SJSA1 (cell line): ENCODE data around the gene AHSA1. TPM values are rescaled to one million over a fixed set of nuclear protein-coding genes. Genes with fewer than 3 reads are reported as not detected.

Source experiments
- DNase-seq, 2 experiments: peaks; one replicate each; pipeline ENCODE4 v3.0.0-alpha.2; 2015 to 2020; ENCODE audit warnings: low spot score in 2 of 2, low read depth in 1 of 2
- H3K27ac ChIP-seq: fragments of 250-450 bp; sonication (Bioruptor Pico); 2 replicates; pipeline ENCODE4 v1.5.1; 2020; ENCODE audit warnings: mild to moderate bottlenecking, moderate library complexity
- H3K27me3 ChIP-seq: fragments of 250-450 bp; sonication (Bioruptor Pico); replicated peaks from 2 replicates; pipeline ENCODE4 v1.5.1; 2020; ENCODE audit warnings: mild to moderate bottlenecking, moderate library complexity
- H3K36me3 ChIP-seq: fragments of 250-450 bp; sonication (Bioruptor Pico); 2 replicates; pipeline ENCODE4 v1.5.1; 2020; ENCODE audit warnings: mild to moderate bottlenecking
- H3K4me1 ChIP-seq: fragments of 250-450 bp; sonication (Bioruptor Pico); replicated peaks from 2 replicates; pipeline ENCODE4 v1.6.1; 2021; ENCODE audit warnings: mild to moderate bottlenecking
- H3K4me3 ChIP-seq: fragments of 250-450 bp; sonication (Bioruptor Pico); 2 replicates; pipeline ENCODE4 v1.5.1; 2020; ENCODE audit warnings: mild to moderate bottlenecking
- H3K9me3 ChIP-seq: fragments of 250-450 bp; sonication (Bioruptor Pico); replicated peaks from 2 replicates; pipeline ENCODE4 v1.5.1; 2020; ENCODE audit warnings: mild to moderate bottlenecking
- total RNA-seq: library from RNA; depleted of rRNA; stranded (reverse); fragments of >200 nt; shearing (Covaris generic); gene quantifications from 2 replicates; pipeline ENCODE4 v1.2.3, GENCODE V29; 2014

Gene AHSA1
- total RNA-seq, 1 experiment from 2014 or later = 145 TPM

DNA sequence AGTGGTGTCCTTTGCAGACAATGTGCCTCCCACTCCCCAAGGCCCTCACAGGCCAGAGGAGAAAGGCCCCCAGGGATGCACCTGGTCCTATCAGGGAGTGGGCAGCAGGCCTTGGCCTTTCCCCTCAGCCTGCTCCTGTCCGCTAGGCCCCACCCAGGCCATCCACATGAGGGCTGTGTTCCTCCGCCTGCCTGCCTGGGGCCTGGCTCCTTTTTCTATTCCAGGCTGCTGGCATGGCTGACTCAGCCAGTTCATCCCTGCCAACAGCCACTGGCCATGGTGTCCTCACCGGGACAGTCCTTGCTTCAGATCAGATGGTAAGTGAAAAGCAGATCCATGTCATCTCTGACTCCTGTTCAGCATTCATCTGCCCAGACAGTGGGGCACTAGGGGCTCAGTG is 27.4 kb downstream of the AHSA1 start:
- Histone ChIP-seq H3K4me3 (no peak overlapping the region), H3K27me3 (no peaks in the 10 kb centered on the region), H3K27ac (no peak overlapping the region), H3K9me3 (no peaks in the 10 kb centered on the region), H3K4me1 (no peaks in the 10 kb centered on the region), H3K36me3 (no peaks in the 10 kb centered on the region)
- DNase-seq = no peak

DNA sequence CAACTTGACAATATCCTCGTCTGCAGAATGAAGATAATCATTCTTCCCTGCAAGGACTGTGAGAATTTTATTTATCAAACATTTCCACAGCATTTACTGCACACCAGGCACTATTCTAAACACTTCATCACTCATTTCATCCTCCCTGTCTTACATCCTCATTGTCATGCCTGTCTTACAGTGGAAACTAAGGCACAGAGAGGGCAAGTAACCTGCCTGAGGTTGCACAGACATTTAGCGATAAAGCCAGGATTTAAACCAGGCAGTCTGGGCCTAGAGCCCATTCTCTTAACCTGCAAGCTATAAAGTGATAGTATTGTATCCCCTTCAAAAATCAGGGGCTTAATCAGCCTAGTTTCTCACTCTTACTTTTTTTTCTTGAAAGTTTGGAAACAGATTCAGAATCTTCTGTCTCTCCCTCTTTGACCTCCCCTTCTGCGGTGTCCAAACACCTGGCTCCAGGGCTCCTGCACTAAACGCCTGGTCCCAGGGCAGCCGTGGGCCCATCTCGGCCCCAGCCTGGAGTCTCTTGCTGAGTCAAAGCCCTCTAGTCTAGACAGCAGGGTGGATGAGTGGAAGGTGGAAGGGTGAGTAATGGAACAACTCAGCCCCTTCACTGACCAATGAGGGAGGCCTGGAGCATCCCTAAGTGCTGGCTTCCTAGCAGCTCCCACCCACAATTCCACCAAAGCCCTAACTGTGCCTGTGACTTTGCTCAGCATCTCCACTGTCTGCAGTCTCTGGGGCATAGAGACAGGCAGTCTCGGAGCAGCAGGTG is 28.2 kb downstream of the AHSA1 start:
- Histone ChIP-seq H3K4me3 (no peak overlapping the region), H3K27ac (no peak overlapping the region), H3K9me3 (no peaks in the 10 kb centered on the region), H3K4me1 (no peaks in the 10 kb centered on the region), H3K27me3 (no peaks in the 10 kb centered on the region), H3K36me3 (no peaks in the 10 kb centered on the region)
- DNase-seq = no peak

DNA sequence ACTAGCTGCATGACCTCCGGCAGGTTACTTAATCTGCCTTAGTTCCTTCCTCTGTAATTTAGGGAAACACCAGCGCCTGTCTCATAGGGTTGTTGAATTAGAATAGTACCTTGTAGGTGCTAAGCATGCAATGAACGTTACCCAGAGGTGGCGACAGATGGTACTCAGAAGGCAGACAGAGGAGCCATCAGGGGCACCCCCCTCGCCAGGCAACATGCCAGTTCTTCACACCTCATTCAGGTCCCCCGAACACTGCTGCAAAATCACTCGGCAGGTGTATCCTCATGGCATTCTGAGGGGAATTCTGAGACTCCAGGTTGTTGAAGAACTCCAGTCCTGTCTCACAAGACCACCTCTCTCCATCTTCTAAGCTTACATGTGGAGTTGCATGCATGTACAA is 30.7 kb downstream of the AHSA1 start:
- Histone ChIP-seq H3K36me3 (no peaks in the 10 kb centered on the region), H3K4me1 (no peaks in the 10 kb centered on the region), H3K4me3 (no peak overlapping the region), H3K27me3 (no peaks in the 10 kb centered on the region), H3K27ac (no peak overlapping the region), H3K9me3 (no peaks in the 10 kb centered on the region)
- no peak for DNase-seq

DNA sequence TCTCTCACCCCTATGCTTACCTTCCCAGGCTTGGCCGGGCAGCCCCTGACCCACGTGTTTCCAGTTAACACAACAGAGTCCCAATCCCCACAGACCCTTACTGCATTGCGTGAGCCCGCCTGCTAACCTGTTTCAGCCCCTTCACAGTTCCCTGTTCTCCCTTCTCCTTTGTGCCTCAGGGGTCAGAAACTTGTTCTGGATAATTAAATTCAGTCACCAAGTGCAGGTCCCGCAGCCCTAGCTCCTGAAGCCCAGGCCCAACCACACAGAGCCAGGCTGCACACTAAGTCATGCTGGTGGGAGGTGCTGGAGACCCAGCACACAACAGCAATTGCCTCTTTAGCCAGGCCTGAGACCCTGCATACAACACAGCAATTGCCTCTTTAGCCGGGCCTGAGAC is 31.1 kb downstream of the AHSA1 start:
- H3K27ac ChIP-seq = no peak overlapping the region
- H3K27me3 ChIP-seq = no peaks in the 10 kb centered on the region
- no peaks in the 10 kb centered on the region for H3K9me3 ChIP-seq
- no peaks in the 10 kb centered on the region for H3K4me1 ChIP-seq
- no peaks in the 10 kb centered on the region for H3K36me3 ChIP-seq
- no peak for DNase-seq
- H3K4me3 ChIP-seq = no peak overlapping the region

DNA sequence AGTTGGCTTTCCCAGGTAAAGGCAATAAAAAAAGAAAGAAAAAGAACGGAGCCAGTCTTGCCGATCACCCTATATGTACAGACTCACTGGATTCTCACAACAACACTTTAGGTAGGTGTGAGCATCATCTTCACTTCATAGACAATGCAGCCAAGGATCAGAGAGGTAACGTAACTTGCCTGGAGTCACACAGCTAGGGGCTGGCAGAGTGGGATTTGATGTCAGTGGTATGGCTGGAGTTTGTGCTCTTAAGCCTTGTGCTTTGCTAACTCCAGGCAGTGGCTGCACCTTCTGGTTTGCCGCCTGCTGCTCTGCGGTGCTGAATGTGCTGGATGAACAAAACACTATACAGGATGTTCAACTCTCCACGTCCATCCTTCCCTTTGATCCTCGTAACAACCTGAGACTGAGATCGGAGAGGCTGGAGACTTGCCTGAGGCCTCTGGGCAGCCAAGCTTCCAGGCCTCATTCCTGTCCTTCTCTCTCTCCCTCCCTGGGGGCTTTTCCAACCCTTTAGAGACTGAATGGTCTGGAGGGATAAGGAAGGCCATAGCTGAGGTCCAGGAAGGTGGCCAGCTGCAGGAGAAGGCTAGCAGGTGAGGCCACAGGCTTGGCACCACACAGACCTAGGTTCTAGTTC is 32.6 kb downstream of the AHSA1 start:
- H3K27me3 ChIP-seq = no peaks in the 10 kb centered on the region
- H3K4me1 ChIP-seq = no peaks in the 10 kb centered on the region
- H3K27ac ChIP-seq = no peak overlapping the region
- no peaks in the 10 kb centered on the region for H3K36me3 ChIP-seq
- DNase-seq = no peak
- no peak overlapping the region for H3K4me3 ChIP-seq
- no peaks in the 10 kb centered on the region for H3K9me3 ChIP-seq

DNA sequence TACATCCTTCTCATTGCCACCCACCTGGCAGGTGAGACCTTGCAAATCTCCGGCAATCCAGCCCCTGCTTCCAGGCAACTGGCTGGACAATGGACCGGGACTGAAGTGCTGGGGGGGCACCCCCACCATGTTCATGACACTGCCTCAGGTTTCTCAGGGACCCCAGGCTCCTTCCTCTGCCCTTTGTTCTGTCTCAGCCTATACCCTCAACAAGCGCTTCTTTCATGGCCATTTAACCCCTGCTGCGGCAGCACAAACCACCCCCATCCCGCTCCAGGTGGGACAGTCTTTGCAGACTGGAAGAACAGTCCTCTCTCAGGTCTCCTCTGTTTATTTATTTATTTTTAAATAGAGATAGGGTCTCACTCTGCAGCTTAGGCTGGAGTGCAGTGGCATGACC is 33.2 kb downstream of the AHSA1 start:
- Histone ChIP-seq H3K27ac (no peak overlapping the region), H3K36me3 (no peaks in the 10 kb centered on the region), H3K27me3 (no peaks in the 10 kb centered on the region), H3K4me1 (no peaks in the 10 kb centered on the region), H3K4me3 (no peak overlapping the region), H3K9me3 (no peaks in the 10 kb centered on the region)
- DNase-seq = no peak

DNA sequence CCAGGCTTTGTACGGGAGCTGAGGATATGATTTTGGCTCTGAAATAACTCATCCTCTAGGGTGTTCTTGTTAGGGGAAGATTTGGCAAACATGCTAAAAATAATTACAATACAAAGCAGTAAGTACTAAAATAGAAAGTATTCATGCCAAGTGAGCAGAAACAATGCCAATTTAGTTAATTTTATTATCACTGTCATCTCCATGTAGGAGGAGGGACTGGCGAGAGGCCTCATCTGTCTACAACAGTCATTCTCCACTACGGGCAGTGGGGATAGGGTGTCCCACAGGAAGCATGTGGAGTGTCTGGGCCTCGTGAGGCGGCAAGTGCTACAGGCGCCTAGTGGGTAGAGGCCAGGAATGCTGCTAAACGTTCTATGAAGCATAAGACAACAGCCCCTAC is 37.4 kb downstream of the AHSA1 start:
- Histone ChIP-seq H3K4me3 (no peak overlapping the region), H3K4me1 (peaks cover 11% of the 10 kb centered on the region), H3K27ac (no peak overlapping the region), H3K27me3 (peaks cover 25% of the 10 kb centered on the region), H3K9me3 (no peaks in the 10 kb centered on the region), H3K36me3 (no peaks in the 10 kb centered on the region)
- no peak for DNase-seq

DNA sequence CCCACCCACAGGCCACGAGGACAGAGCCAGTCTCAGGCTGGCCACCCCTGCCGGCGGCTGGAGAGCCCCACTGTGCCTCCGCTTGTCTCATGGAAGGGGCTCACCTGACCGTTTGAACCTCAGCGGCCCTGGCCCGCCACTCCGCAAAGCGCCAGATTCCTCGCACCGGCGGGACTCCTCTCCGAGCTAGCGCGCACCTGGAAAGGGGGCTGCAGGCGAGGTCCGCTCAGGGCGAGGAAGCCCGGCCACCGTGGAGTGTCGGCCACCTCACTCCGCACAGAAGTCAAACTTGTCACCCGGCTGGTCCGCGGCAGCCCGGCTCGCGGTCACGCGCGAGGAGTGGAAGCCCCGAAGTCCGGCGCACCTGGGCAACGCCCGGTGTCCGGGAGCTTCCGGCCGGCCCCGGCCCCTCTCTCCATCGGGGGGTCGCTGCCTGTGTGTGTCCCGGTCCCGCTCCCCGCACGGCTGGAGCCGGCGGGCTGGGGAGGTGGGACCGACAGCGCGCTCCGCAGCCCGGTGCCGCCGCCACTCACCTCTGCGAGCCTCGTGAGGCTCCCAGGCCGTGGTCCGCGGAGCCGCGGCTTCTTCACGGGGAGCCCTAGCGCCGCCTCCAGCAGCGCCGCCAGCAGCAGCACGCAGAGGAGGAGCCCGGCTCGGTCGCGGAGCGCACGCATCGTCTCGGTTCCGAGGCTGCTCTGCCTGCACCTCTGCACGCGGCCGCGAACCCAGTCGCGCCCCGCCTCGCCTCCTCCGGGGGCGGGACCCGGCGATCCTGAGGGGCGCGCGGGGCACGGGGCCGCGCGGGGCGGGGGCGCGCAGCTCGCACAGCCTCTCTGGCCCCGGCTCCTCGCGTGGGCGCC is 40.5 kb downstream of the AHSA1 start, which contains the start of gene ISM2:
Gene ISM2 (minus strand): TSS at position 697 of the 860 bp plus-strand sequence. CDS start 23 bp downstream, at position 674.
- peak in 1 of 2 experiments; percentile 42 for DNase-seq
- Histone ChIP-seq H3K36me3 (no peaks in the 10 kb centered on the region), H3K27ac (no peak within 1 kb of the TSS), H3K27me3 (peaks cover 25% of the 10 kb centered on the region), H3K4me3 (peak within 1 kb of the TSS; percentile 32), H3K9me3 (no peaks in the 10 kb centered on the region), H3K4me1 (peaks cover 11% of the 10 kb centered on the region)

DNA sequence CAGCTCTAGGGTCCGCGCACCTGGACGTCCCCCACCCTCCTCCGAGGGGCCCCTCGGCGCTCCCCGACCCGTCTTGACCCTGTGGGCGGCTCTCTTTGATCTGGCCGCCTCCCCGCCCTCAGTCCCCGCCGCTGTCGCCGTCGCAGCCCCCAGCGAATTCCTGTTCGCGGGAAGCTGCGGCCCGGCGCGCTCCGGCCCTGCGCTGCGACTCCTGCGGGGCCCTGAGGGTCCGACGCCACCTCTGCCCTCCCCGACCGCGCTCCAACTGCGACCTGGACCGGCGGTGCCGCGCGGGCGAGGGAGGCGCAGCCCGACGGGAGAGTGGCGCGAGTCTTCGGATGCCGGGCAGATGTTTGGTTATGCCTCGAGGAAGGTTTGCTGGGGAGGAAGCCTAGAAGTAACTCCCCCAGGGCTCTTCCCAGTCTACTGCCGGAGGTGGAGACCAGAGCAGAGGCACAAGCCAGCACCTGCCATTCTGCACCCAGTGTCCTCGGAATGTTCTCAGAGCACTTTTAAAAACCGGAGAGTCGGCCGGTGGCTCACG is 41.2 kb downstream of the AHSA1 start:
- Histone ChIP-seq H3K27me3 (peaks cover 25% of the 10 kb centered on the region), H3K9me3 (no peaks in the 10 kb centered on the region), H3K36me3 (no peaks in the 10 kb centered on the region), H3K27ac (no peak overlapping the region), H3K4me3 (peak overlapping the region; percentile 32), H3K4me1 (peaks cover 11% of the 10 kb centered on the region)
- no peak for DNase-seq

DNA sequence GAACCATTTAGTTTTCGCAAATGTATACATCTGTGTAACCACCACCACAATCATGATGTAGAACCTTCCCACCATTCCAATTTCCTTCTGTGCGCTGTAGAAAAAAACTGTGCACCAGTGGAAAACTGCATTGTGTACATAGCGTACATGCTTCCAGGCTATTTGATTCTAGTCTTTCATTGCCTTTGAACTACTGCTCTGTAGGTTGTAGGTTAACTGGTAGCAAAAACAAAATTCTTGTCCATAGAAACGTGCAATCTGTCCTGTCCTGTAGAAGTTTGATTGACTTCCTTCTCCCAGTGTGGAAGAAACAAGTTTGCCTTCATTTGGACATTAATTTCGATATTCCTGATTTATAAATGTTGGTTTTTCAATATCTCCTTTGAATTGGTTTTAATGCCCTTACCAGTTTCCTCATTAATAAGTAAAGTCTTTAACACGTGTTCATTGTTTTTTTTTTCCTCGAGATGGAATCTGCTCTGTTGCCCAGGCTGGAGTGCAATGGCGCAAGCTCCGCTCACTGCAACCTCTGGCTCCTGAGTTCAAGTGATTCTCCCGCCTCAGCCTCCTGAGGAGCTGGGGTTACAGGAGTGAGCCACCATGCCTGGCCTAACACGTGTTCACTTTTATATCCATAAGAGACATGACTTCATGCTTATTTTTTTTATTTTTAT is 44.4 kb downstream of the AHSA1 start:
- DNase-seq = no peak
- H3K9me3 ChIP-seq = no peaks in the 10 kb centered on the region

DNA sequence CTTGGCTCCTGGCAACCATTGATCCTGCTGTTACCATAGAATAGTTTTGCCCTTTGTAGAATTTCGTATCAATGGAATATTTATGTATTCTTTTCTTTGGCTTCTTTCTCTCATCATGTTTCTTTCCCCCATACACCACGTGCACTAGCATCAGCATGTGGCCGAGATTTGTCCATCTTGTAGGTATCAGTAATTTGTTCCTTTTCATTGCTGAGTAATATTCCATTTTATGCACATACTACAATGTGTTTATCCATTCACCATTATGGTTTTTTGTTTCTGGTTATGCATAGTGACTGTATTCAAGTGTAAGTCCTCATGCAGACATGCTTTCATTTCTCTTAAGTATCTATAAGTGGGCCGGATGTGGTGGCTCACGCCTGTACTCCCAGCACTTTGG is 45.2 kb downstream of the AHSA1 start:
- H3K27me3 ChIP-seq = peaks cover 21% of the 10 kb centered on the region
- DNase-seq = no peak
- H3K4me3 ChIP-seq = no peak overlapping the region
- H3K36me3 ChIP-seq = peaks cover under 1% of the 10 kb centered on the region; the same call in 1 of the 2 replicates
- H3K9me3 ChIP-seq = no peaks in the 10 kb centered on the region
- H3K4me1 ChIP-seq = peaks cover 9% of the 10 kb centered on the region
- H3K27ac ChIP-seq = no peak overlapping the region

More for the DNA sequence above, 44.4 kb downstream of the AHSA1 start:
- H3K27ac ChIP-seq = no peak overlapping the region
- peaks cover 25% of the 10 kb centered on the region for H3K27me3 ChIP-seq
- no peaks in the 10 kb centered on the region for H3K36me3 ChIP-seq
- peaks cover 11% of the 10 kb centered on the region for H3K4me1 ChIP-seq
- H3K4me3 ChIP-seq = no peak overlapping the region

DNA sequence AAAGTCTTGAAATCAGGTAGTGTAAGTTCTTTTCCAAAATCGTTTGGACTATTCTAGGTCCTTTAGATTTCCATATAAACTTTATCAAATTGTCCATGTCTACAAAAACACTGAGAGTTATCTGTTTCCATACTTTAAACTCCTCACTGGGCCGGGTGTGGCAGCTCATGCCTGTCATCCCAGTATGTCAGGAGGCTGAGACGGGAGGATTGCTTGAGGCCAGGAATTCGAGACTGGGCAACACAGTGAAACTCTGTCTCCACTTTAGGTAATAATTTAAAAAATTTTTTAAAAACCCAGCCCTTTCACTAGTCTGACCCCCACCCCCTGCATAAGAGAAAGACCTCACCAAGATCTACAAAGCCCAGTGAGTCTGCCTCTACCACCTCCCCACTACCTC is 47.1 kb downstream of the AHSA1 start:
- H3K9me3 ChIP-seq = no peaks in the 10 kb centered on the region
- DNase-seq = no peak
- no peaks in the 10 kb centered on the region for H3K4me1 ChIP-seq
- peaks cover 6% of the 10 kb centered on the region; the same call in 1 of the 2 replicates for H3K36me3 ChIP-seq
- no peak overlapping the region for H3K27ac ChIP-seq
- H3K27me3 ChIP-seq = peaks cover 2% of the 10 kb centered on the region; the same call in 1 of the 2 replicates
- no peak overlapping the region for H3K4me3 ChIP-seq

DNA sequence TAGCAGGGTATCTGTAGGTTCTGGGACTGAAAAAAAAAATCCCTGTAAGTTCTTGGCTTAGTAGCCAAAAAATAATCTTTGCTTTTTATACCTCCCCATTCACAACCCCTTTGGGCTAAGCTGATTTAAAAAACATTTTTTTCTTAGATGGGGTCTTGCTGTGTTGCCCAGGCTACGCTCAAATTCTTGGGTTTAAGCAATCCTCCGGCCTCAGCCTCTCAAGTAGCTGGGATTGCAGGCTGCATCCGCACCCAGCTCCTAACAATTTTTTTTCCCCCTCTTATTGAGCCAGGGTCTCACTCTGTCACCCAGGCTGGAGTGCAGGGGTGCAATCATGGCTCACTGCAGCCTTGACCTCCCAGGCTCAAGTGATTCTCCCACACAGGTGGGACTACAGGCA is 49.9 kb downstream of the AHSA1 start:
- Histone ChIP-seq H3K4me3 (no peak overlapping the region), H3K27ac (no peak overlapping the region), H3K27me3 (no peaks in the 10 kb centered on the region), H3K4me1 (no peaks in the 10 kb centered on the region), H3K36me3 (peaks cover 19% of the 10 kb centered on the region), H3K9me3 (no peaks in the 10 kb centered on the region)
- DNase-seq = no peak
